Measurements from ENCODE around the gene ITGA5. TPM values are rescaled to one million over a fixed set of nuclear protein-coding genes. Genes with fewer than 3 reads are reported as not detected.

ITGA5 gene
- total RNA-seq, 1 experiment from 2014 or later = 49.7 TPM

GRCh38 chr12:54368025-54368708, 50.9 kb downstream of the ITGA5 start:
- ChIA-PET RAD21 (ENCODE audit: low non-redundant PET in 1 of 2, low total read pairs in 2 of 2, uncharacterized antibody in 2 of 2, unreplicated experiment in 2 of 2) (interaction anchor here (0.6 to 1.6 kb wide), 6 partner anchors 11 to 81 kb away, joined by 3 to 7 read pairs (median 4); partner anchors contain the start of gene ITGA5 (in 1 of the 2)), POLR2A (interaction anchor here (0.8 kb wide), 1 partner anchor 104 kb away, joined by 3 read pairs; no protein-coding TSS in a partner anchor)

More at GRCh38 chr12:54368025-54368708, 50.9 kb downstream of the ITGA5 start:
- no peak for DNase-seq (ENCODE audit: low read depth, low spot score)
- H3K4me2 ChIP-seq (ENCODE audit: low read length) = peak overlapping the region; percentile 53
- peak; percentile 15 for ATAC-seq
- H3K9me3 ChIP-seq (ENCODE audit: control insufficient read depth in 1 of 2, insufficient read depth in 1 of 2, low read depth in 1 of 2, low read length in 2 of 2) = no peaks in the 10 kb centered on the region
- H3K4me1 ChIP-seq (ENCODE audit: control insufficient read depth in 1 of 2, insufficient read depth in 2 of 2, low read length in 2 of 2) = peaks cover 22 to 50% of the 10 kb centered on the region in 2 experiments
- H3K27me3 ChIP-seq (ENCODE audit: insufficient read depth, low read length) = no peaks in the 10 kb centered on the region
- no TSS peak for BruUV-seq (replicated peaks)
- no peak overlapping the region for H3K27ac ChIP-seq (ENCODE audit: low read depth, low read length)
- no peaks in the 10 kb centered on the region for H4K20me1 ChIP-seq (ENCODE audit: insufficient read depth)
- H3K4me3 ChIP-seq (replicated peaks in 1 of 2; ENCODE audit: low read depth in 1 of 2, low read length in 2 of 2) = no peak overlapping the region
- no peaks in the 10 kb centered on the region for H3K9me2 ChIP-seq (ENCODE audit: insufficient read depth)
- H3K9ac ChIP-seq (ENCODE audit: low read length) = peak overlapping the region; percentile 29
- TF ChIP-seq, protein P1, sequence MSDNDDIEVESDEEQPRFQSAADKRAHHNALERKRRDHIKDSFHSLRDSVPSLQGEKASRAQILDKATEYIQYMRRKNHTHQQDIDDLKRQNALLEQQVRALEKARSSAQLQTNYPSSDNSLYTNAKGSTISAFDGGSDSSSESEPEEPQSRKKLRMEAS (IDR thresholded peaks at IDR 0.05) = no peak
- TF ChIP-seq POLR2A (IDR thresholded peaks at IDR 0.05; ENCODE audit: borderline replicate concordance, extremely low read depth, insufficient read depth, insufficient read length) (no peak), JUND (IDR thresholded peaks at IDR 0.05) (no peak), SP1 (IDR thresholded peaks at IDR 0.05; ENCODE audit: low read depth) (no peak), YY1 (IDR thresholded peaks at IDR 0.05; ENCODE audit: extremely low read depth, insufficient replicate concordance, low read depth, low read length) (no peak), FOSL1 (IDR thresholded peaks at IDR 0.05; ENCODE audit: low read depth) (no peak), POLR2AphosphoS5 (IDR thresholded peaks at IDR 0.05; ENCODE audit: low read depth, low read length) (no peak; the same call in 1 of the 2 replicates), ZFX (IDR thresholded peaks at IDR 0.05) (no peak), REST (IDR thresholded peaks at IDR 0.05; ENCODE audit: low read depth) (no peak), TCF7L2 (IDR thresholded peaks at IDR 0.05; ENCODE audit: borderline replicate concordance, extremely low read depth, insufficient read depth, insufficient read length) (no peak), EGR1 (IDR thresholded peaks at IDR 0.05; ENCODE audit: low read depth) (no peak), SRF (IDR thresholded peaks at IDR 0.05; ENCODE audit: low read depth) (no peak), RAD21 (IDR thresholded peaks at IDR 0.05; ENCODE audit: low read depth) (no peak), SIN3A (IDR thresholded peaks at IDR 0.05; ENCODE audit: low read depth) (no peak), EZH2phosphoT487 (IDR thresholded peaks at IDR 0.05; ENCODE audit: borderline replicate concordance) (no peak), ELF1 (IDR thresholded peaks at IDR 0.05; ENCODE audit: borderline replicate concordance, low read depth) (no peak), ZNF274 (IDR thresholded peaks at IDR 0.05; ENCODE audit: low read depth, low read length) (no peak)
- TF ChIP-seq, protein P2, sequence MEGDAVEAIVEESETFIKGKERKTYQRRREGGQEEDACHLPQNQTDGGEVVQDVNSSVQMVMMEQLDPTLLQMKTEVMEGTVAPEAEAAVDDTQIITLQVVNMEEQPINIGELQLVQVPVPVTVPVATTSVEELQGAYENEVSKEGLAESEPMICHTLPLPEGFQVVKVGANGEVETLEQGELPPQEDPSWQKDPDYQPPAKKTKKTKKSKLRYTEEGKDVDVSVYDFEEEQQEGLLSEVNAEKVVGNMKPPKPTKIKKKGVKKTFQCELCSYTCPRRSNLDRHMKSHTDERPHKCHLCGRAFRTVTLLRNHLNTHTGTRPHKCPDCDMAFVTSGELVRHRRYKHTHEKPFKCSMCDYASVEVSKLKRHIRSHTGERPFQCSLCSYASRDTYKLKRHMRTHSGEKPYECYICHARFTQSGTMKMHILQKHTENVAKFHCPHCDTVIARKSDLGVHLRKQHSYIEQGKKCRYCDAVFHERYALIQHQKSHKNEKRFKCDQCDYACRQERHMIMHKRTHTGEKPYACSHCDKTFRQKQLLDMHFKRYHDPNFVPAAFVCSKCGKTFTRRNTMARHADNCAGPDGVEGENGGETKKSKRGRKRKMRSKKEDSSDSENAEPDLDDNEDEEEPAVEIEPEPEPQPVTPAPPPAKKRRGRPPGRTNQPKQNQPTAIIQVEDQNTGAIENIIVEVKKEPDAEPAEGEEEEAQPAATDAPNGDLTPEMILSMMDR (IDR thresholded peaks at IDR 0.05 in 2 of 3, conservative IDR thresholded peaks at IDR 0.05 in 1 of 3; ENCODE audit: borderline replicate concordance in 1 of 3, insufficient read depth in 1 of 3, low read depth in 2 of 3, low read length in 2 of 3) = no peak
- TF ChIP-seq, protein P3, sequence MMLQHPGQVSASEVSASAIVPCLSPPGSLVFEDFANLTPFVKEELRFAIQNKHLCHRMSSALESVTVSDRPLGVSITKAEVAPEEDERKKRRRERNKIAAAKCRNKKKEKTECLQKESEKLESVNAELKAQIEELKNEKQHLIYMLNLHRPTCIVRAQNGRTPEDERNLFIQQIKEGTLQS (IDR thresholded peaks at IDR 0.05) = no peak
- H3K36me3 ChIP-seq (ENCODE audit: control insufficient read depth in 1 of 2, insufficient read depth in 2 of 2, low read length in 2 of 2) = no peaks in the 10 kb centered on the region
- H3K79me2 ChIP-seq (ENCODE audit: insufficient read depth, low read length) = no peaks in the 10 kb centered on the region
- CTCF ChIA-PET = interaction anchor here (1.0 to 2.2 kb wide), 13 partner anchors 9 to 362 kb away, joined by 3 to 29 read pairs (median 4); partner anchors contain the start of genes CBX5 and HNRNPA1
- no peak overlapping the region for H2AFZ ChIP-seq (ENCODE audit: low read depth, low read length, poor library complexity, severe bottlenecking)
- intact Hi-C loops (cut with micrococcal nuclease) = no loop called here
